Daoy (cell line): Measurements from ENCODE around the gene TIMP2. TPM values are rescaled to one million over a fixed set of nuclear protein-coding genes. Genes with fewer than 3 reads are reported as not detected.
A peak's percentile ranks its signal among the peaks of the same experiment; 100 is the strongest.
"Not testable (repeated sequence)": the region's sequence is repeated elsewhere in the genome, so short reads cannot be mapped to it uniquely, and the experiment has no call there.

Experiments used
- DNase-seq: peaks from one replicate; pipeline ENCODE4 v3.0.0-alpha.2; 2015; ENCODE audit warnings: low read depth
- total RNA-seq: library from RNA; depleted of rRNA; stranded (reverse); fragments of >200 nt; shearing (Covaris generic); gene quantifications from 2 replicates; pipeline ENCODE4 v1.2.3, GENCODE V29; 2014

Gene TIMP2
- total RNA-seq, 1 experiment from 2014 or later, result 53.1 TPM

- DNase-seq, result not testable (repeated sequence)
Observed at GRCh38 chr17:78890096-78890495, 35.1 kb downstream of the TIMP2 start.

GRCh38 chr17:78889531-78889930 lies 35.7 kb downstream of the TIMP2 start:
- no peak for DNase-seq

GRCh38 chr17:78888941-78889518 lies 36.2 kb downstream of the TIMP2 start:
- no peak for DNase-seq

GRCh38 chr17:78886954-78887353 lies 38.2 kb downstream of the TIMP2 start:
- DNase-seq, result no peak

- no peak for DNase-seq
Observed at GRCh38 chr17:78885956-78886355, 39.2 kb downstream of the TIMP2 start.

GRCh38 chr17:78884876-78885667 lies 40.1 kb downstream of the TIMP2 start:
- no peak for DNase-seq

GRCh38 chr17:78884148-78884825 lies 40.9 kb downstream of the TIMP2 start:
- peak; percentile 46 for DNase-seq

GRCh38 chr17:78883533-78884131 lies 41.6 kb downstream of the TIMP2 start:
- DNase-seq, result peak; percentile 93

- DNase-seq, result peak; percentile 80
Observed at GRCh38 chr17:78883089-78883532, 42.1 kb downstream of the TIMP2 start.

GRCh38 chr17:78882540-78883088 lies 42.6 kb downstream of the TIMP2 start:
- peak; percentile 24 for DNase-seq

GRCh38 chr17:78879635-78880186 lies 45.5 kb downstream of the TIMP2 start:
- peak; percentile 94 for DNase-seq

GRCh38 chr17:78878871-78879527 lies 46.2 kb downstream of the TIMP2 start:
- DNase-seq, result no peak

GRCh38 chr17:78878261-78878660 lies 46.9 kb downstream of the TIMP2 start:
- DNase-seq, result no peak

- DNase-seq, result not testable (repeated sequence)
Observed at GRCh38 chr17:78876954-78877517, 48.2 kb downstream of the TIMP2 start.

GRCh38 chr17:78876094-78876597 lies 49.0 kb downstream of the TIMP2 start:
- no peak for DNase-seq

GRCh38 chr17:78875363-78876093 lies 49.7 kb downstream of the TIMP2 start:
- DNase-seq, result peak; percentile 89

GRCh38 chr17:78873519-78874340 lies 51.5 kb downstream of the TIMP2 start:
- peak; percentile 92 for DNase-seq

GRCh38 chr17:78872486-78872885 lies 52.7 kb downstream of the TIMP2 start:
- DNase-seq, result no peak

- no peak for DNase-seq
Observed at GRCh38 chr17:78870621-78871020, 54.6 kb downstream of the TIMP2 start.
